ENCODE measurements around the gene DPP6. TPM values are rescaled to one million over a fixed set of nuclear protein-coding genes. Genes with fewer than 3 reads are reported as not detected.
A peak's percentile ranks its signal among the peaks of the same experiment; 100 is the strongest.

Gene DPP6
- total and polyA plus RNA-seq, 12 donors, result 0.07 to 2.1 (median 0.16) TPM; not detected in 4

GRCh38 chr7:154911862-154912455, 859.8 kb downstream of the DPP6 start:
- no peak for DNase-seq
- Histone ChIP-seq H3K4me3 (no peak overlapping the region), H3K27me3 (peaks cover 0 to 62% (median 35%) of the 10 kb centered on the region in 7 donors), H3K27ac (no peak overlapping the region), H3K36me3 (no peaks in the 10 kb centered on the region), H3K4me1 (peaks cover 0 to 12% (median 10%) of the 10 kb centered on the region in 9 donors), H3K9me3 (peaks cover 0 to 10% (median 0%) of the 10 kb centered on the region in 11 donors)
- WGBS, 2 donors, result 75 to 76% methylated on average over 6 of the region's 6 CpGs
- intact Hi-C loops (cut with DNase I), result loop anchor here in 2 of 10 donors (5.0 to 10.0 kb wide), 2 partner anchors 273 to 435 kb away; no protein-coding TSS in a partner anchor
- ATAC-seq, result no peak
- TF ChIP-seq CTCF (IDR thresholded peaks at IDR 0.05), result no peak

GRCh38 chr7:154912871-154913637, 860.9 kb downstream of the DPP6 start:
- intact Hi-C loops (cut with DNase I), result loop anchor here in 2 of 10 donors (5.0 to 10.0 kb wide), 2 partner anchors 272 to 434 kb away; no protein-coding TSS in a partner anchor
- peaks cover 0 to 66% (median 35%) of the 10 kb centered on the region in 7 donors for H3K27me3 ChIP-seq
- no peak overlapping the region for H3K27ac ChIP-seq
- DNase-seq (no peak), ATAC-seq (no peak)
- no peak for TF ChIP-seq CTCF (IDR thresholded peaks at IDR 0.05)
- no peaks in the 10 kb centered on the region for H3K36me3 ChIP-seq
- H3K9me3 ChIP-seq, result peaks cover 0 to 10% (median 0%) of the 10 kb centered on the region in 11 donors
- 72 to 73% methylated on average over 22 of the region's 22 CpGs for WGBS, 2 donors
- H3K4me3 ChIP-seq, result no peak overlapping the region
- H3K4me1 ChIP-seq, result peaks cover 0 to 12% (median 10%) of the 10 kb centered on the region in 9 donors

GRCh38 chr7:154913638-154914307, 861.6 kb downstream of the DPP6 start:
- DNase-seq, result peak; percentile 82 to 90
- peaks cover 0 to 12% (median 10%) of the 10 kb centered on the region in 9 donors for H3K4me1 ChIP-seq
- H3K4me3 ChIP-seq, result peak overlapping the region; percentile 18 to 55 (median 47)
- H3K36me3 ChIP-seq, result no peaks in the 10 kb centered on the region
- peak; percentile 89 to 96 (median 92) for ATAC-seq
- intact Hi-C loops (cut with DNase I), result loop anchor here in 2 of 10 donors (5.0 to 10.0 kb wide), 2 partner anchors 271 to 434 kb away; no protein-coding TSS in a partner anchor
- peaks cover 0 to 58% (median 37%) of the 10 kb centered on the region in 7 donors for H3K27me3 ChIP-seq
- peak; percentile 78 to 97 (median 92) for TF ChIP-seq CTCF (IDR thresholded peaks at IDR 0.05)
- 7 to 9% methylated on average over 42 to 43 of the region's 43 CpGs for WGBS, 2 donors
- peaks cover 0 to 10% (median 0%) of the 10 kb centered on the region in 11 donors for H3K9me3 ChIP-seq
- no peak overlapping the region for H3K27ac ChIP-seq
